NCI-H82 (cell line): Measurements from ENCODE around the gene PHRF1.

ENCODE experiments used
- DNase-seq: peaks from one replicate; lab custom pipeline; 2025; lab: John Stamatoyannopoulos, UW

The PHRF1 gene, protein sequence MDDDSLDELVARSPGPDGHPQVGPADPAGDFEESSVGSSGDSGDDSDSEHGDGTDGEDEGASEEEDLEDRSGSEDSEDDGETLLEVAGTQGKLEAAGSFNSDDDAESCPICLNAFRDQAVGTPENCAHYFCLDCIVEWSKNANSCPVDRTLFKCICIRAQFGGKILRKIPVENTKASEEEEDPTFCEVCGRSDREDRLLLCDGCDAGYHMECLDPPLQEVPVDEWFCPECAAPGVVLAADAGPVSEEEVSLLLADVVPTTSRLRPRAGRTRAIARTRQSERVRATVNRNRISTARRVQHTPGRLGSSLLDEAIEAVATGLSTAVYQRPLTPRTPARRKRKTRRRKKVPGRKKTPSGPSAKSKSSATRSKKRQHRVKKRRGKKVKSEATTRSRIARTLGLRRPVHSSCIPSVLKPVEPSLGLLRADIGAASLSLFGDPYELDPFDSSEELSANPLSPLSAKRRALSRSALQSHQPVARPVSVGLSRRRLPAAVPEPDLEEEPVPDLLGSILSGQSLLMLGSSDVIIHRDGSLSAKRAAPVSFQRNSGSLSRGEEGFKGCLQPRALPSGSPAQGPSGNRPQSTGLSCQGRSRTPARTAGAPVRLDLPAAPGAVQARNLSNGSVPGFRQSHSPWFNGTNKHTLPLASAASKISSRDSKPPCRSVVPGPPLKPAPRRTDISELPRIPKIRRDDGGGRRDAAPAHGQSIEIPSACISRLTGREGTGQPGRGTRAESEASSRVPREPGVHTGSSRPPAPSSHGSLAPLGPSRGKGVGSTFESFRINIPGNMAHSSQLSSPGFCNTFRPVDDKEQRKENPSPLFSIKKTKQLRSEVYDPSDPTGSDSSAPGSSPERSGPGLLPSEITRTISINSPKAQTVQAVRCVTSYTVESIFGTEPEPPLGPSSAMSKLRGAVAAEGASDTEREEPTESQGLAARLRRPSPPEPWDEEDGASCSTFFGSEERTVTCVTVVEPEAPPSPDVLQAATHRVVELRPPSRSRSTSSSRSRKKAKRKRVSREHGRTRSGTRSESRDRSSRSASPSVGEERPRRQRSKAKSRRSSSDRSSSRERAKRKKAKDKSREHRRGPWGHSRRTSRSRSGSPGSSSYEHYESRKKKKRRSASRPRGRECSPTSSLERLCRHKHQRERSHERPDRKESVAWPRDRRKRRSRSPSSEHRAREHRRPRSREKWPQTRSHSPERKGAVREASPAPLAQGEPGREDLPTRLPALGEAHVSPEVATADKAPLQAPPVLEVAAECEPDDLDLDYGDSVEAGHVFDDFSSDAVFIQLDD (N-terminal part only)

DNA sequence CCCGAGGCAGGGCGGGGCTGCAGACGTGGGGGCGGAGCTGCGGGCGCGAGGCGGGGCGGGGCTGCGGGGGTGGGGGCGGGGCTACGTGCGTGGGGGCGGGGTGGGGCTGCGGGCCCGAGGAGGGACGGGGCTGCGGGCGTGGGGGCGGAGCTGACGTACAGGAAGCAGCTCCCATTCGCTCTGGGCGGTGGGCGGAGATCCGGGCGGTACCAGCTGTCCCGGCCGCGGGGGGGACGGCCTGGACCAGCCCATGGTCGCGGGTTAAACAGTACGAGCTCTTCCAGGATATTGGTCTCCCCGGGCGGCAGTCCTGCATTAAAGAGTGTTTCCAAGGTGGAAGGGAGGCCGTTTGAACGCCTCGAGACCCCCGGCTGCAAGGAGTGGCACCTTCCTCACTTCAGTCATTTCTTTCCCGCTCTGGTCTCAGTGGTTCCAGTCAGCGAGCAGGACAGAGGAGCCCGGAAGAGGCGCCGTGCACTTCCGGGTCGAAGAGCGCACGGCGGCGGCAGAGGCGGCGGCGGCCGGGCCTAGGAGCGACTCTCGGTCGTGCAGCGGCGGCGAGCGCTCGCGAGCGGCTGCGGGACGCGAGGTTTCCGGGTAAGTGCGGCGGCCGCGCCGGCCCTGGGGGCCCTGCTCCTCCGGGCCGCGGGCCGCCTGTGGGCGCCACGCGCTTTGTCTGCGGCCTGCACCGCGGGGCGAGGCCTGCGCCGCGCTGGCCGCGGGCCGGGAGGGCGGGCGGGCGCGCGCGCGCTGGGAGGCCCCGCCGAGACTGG, at the start of gene PHRF1:
PHRF1 (plus strand) TSS at position 475 of the 773 bp plus-strand sequence. CDS start 5,043 bp downstream, outside the sequence.
- DNase-seq, result peak; percentile 92

DNA sequence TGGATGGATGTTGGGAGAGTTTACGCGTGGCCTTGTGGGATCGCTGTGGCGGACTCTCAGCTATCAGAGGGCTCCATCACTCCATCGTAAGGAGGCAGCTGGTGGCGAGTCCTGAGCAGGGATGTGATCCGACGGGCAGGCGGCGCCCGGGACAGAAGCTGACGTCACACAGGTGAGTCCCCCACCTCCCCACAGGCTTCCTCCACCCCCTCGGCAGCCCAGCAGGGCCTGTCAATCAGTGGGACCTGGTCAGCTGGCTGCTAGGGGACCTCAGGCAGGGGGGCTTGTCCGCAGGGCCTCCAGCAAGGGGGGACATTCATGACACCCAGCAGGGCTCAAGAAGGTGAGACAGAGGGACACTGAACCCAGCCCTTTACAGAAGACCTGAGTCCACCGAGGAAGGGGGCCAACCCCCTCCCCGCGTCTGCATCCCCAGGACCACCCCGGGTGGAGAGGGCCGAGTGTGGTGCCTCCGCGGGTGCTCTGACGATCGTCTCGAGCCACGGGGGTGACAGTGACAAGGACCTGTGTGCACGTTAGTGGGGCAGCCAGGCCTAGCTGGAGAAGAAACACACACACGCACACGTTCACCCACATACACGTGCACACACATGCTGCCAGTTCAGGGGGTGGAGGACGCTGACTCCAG, 48.0 kb upstream of the PHRF1 start:
- no peak for DNase-seq

DNA sequence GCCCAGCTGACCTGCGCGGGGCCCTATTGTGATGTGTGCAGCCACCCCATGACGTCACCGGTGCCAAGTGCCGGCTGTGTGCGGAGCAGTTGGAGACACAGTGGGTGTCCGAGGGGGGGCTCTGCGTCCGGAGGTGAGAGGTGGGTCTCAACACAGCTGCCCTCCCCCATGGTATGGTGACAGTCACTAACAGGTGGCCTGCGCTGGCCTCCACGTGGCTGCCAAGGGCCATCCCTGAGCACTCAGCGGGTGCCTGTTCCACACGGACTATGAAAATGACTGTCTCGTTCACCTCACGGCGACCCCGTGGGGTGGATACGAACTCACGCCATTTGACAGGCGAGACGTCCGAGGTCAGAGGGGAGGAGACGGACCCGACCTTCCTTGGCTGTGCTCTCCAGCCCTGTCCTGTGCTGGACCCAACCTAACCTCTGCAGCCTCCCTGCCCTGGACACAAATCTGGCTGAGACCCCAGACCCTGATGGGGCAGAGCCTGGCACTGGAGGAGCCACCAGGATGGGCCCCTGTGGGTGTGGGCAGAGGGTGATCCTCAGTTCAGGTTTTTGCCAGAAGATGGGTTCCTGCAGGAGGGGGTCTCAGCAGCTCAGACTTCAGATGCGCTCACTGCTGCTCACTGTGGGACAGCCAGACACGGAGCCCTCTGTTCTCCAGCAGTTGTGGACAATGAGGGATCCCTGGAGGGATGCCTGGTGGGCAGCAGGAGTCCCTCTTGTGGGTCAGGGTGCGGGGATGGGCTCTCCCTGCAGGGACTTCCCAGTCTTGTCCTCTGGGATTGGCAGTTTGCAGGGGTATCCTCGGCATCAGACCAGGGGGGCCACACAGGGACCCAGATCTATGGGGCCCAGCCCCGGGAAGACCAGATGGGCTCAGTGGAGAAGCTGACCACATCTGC, 47.2 kb upstream of the PHRF1 start:
- no peak for DNase-seq

DNA sequence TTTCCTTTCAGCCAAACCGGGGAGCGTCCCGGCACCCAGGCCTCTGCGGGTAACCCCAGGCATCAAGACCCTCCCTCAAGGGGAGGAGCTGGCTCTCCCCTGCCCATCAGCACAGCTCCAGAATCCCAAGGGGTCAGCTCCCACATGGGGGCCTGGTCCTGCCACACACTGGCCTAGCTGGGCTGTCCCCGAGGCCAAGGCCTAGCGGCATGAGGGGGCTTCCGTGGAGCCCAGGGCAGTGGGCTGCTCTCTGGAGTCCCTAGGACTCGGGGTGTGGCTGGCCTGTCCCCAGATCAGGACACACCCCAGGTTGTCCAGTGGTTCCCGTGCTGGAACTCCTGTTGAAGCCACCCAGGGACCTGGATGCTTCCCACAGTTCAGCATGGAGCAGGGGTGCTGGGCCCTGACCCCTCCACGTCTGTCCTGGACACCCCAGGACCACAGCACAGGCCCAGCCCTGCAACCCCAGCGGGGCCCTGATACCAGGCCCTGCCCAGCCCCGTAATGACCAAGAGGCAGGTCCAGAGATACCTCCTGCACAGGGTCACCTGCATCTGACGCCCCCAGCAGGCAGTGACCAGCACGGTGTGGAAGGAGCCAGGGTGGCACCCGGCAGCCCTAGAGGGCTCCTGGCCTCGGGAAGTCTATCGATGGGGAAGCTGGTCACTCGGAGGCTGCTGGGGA, 46.4 kb upstream of the PHRF1 start:
- no peak for DNase-seq

DNA sequence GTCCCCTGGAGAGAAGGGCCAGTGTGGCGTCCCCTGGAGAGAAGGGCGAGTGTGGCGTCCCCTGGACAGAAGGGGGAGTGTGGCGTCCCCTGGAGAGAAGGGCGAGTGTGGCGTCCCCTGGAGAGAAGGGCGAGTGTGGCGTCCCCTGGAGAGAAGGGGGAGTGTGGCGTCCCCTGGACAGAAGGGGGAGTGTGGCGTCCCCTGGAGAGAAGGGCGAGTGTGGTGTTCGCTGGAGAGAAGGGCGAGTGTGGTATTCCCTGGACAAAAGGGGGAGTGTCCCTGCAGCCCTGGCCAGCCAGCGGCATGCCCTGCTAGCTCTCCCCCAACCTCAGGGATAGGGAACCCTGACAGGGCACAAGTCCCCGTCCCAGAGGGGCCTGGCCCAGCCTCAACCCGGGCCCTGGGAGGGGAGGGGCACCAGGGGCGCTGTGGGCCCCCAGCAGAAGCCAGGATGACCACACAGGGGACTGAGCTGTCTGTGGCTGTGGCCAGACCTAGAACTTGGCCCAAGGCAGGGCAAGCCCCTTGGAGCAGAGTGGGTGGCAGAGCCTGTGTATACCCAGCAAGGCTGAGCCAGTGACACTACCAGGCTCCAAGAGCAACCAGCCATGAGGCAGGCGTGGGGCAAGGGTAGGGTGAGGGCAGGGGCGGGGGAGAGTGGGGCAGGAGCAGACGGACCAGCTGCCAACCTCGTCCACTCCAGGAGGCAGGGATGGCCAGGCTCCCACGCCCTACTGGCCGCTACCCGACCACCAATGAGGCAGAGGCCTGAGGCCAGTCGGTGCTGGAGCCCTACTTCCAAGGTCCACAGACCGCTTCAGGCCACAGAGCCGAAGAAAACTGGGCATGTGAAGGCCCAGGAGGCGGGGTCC, 45.1 kb upstream of the PHRF1 start:
- DNase-seq, result no peak

DNA sequence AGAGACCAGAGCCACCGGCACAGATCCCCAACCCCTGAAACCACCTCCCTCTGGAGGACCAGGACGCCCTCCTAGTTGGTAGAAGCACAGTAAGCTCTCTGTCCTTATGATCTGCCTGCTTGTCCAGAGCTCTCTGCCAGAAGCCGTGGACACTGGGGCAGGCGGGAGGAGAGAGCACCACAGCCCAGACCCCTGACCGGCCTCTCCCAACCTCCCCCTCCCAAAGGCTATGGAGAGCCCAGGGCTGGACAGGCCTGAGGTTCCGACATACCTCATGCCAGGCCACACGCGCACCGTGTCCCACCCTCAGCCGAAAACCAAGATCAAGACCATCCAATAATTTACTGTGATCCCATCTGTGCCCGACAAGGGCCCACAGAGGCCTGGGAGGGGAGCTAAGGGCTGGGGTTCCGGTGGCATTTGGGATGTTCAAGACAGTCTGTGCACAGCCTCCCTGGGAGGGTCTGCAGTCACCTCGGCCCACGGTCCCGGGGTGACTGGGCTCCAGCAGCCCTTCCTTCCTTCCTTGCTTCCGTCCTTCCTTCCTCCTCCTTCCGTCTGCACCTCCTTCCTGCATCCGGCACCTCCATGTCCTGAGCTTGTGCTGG, 44.2 kb upstream of the PHRF1 start:
- DNase-seq, result no peak

DNA sequence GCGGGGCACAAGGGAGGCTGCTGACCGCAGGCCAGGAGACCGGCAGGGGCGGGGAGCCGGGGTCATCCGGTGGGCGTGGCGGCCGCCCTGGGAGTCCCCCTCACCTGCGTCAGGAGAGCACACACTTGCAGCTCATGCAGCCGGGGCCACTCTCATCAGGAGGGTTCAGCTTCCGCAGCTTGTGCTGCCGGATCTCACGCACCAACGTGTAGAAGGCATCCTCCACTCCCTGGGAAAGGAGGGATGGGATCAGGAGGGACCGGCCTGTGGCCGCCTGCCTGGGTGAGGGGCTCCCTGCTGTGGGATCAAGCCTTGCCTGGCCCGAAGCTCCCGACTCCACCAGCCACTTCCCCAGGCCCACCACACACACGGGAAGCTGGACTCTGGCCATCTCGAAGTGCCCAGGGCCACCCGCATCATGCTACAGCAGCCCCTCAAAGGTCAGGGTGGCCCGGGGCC, 43.7 kb upstream of the PHRF1 start:
- no peak for DNase-seq

DNA sequence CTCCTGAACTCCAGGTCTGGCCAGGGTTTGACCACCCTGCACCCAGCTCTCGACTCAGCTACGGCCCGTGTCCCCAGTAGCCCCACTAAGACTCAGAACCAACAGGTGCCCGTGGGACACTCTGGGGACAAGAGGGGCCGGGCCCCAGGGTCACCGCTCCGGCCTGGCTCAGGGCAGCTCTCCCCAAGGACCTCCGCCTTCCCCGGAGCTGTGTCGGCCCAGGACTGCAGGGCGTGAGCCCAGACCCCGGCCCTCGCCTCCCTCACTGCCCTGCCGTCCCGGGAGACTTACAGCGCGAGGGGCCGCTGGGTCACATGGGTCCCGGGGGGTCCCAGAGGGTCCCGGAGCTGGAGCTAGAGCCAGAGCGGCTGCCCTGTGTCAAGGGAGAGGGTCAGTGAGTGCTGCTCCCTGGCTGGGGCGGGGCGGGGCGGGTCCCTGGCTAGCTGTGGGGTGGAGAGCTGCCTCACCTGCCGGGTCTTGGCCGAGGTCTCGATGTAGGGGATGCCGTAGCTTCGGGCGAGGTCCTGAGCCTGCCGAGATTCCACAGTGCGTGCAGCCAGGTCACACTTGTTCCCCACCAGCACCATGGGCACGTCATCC, 43.2 kb upstream of the PHRF1 start:
- no peak for DNase-seq

DNA sequence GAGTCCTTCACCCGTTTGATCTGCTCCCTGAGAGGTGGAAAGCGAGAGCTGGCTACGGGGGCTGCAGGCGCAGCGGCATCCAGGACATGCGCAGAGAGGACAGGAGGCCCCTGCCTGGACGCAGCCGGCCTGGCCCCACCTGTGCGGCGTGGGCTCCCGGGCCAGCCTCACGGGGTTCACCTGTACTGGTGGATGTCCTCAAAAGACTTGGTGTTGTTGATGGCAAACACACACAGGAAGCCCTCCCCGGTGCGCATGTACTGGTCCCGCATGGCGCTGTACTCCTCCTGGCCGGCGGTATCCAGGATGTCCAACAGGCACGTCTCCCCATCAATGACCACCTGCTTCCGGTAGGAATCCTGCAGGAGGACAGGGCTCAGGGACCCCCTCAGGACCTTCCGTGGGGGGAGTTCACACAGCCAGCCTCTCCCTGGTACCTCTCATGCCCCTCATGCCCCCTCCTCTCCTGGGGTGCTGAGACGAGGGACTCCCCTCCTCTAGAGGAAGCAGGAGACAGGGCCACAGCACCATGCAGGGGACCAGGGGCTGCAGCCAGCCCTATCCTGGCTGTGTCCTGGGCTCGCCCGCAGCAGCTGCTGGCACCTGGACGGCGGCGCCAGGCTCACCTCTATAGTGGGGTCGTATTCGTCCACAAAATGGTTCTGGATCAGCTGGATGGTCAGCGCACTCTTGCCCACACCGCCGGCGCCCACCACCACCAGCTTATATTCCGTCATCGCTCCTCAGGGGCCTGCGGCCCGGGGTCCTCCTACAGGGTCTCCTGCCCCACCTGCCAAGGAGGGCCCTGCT, 42.5 kb upstream of the PHRF1 start:
- DNase-seq, result no peak

DNA sequence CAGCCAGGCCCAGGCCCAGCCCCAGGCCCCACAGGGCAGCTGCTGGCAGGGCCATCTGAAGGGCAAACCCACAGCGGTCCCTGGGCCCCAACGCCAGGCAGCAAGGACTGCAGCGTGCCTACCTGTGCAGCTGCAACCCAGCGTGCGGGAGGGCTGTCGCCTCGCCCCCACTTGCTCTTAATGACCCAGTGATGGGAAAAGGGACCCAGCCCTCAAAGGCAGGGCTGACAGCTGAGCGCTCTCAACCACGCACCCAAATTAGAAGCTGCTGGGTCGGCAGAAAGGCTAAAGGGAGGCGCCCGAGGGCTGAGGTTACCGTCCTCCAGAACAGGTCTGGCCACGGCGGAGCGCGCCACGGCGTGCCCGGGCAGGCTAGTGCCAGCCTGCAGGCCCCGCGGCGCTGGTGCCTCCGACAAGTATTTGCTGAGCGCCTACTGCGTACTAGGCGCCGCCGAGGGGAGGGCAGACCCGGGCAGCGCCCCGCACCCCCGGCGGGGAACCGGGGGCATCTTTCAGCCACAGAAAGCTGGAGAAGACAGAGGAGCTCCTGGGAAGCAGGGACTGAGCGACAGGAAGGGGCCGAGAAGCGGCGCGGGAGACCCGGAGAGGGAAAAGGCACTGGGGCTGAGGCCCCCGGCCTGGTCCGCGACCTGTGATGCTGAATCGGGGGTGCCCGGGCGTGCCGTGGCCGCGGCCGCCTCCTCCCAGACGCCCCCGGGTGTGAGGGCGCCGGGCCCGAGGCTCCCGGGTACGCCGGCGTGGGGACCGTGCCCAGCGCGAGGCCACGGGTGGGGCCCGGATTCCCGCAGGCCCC, 41.7 kb upstream of the PHRF1 start:
- no peak for DNase-seq

DNA sequence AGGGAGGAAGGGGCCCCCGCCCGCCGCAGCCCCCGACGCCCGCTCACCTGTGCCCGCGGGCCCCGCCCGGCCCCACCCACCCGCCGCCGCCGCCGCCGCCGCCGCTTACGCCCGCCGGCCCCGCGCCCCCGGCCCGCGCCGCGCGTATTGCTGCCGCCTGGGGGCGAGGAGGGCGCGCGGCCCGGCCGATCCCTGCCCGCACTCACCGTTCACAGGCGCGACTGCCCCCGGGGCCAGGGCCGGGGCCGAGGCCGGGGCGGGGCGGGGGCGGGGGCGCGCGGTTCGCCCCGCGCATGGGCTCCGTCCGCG, 41.1 kb upstream of the PHRF1 start:
- no peak for DNase-seq

DNA sequence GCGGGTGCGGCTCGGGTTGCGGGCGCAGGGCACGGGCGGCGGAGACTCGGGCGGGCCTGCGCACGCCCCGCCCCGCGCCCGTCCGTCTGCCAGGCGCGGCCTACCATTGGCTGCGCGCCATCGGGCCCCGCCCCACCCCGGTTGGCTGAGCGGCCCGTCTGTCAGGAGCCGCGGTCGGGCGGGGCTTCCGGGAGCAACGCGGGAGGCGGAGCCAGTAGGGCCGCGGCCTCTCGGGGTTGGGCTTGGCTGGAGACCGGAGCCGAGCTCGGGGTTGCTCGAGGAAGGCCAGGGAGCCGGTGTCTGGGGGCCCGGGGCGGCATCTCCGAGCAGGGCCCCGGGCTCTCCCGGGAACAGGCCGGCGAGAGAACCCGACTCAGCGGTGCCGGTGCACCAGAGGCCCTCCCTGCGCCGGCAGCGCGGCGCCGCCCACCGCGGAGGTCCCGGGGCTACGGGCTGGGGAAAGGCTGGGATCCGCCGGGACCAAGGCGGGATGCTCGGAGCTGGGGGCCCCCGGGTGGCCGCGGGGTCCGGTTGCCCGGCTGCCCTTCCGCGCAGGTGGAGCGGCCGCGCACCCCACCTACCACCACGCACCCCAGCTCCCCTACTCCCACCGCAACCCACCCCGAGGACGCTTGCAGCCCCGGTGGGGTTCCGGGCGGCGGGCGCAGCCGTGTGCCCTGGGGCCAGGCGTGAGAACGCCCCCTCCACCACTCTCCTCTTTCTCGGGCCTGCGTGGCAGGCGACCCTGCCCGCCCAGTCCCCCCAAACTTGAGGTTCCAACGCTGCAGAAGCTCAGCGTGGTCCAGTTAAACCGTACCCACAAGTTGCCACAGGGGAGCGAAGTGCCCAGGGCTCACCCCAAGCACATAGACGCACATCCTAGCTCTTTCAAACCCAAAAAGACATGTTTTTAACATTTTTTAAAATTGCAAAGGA, 40.5 kb upstream of the PHRF1 start, which contains the start of gene HRAS:
HRAS (minus strand) TSS at position 58 of the 936 bp plus-strand sequence.
- DNase-seq, result peak; percentile 93

DNA sequence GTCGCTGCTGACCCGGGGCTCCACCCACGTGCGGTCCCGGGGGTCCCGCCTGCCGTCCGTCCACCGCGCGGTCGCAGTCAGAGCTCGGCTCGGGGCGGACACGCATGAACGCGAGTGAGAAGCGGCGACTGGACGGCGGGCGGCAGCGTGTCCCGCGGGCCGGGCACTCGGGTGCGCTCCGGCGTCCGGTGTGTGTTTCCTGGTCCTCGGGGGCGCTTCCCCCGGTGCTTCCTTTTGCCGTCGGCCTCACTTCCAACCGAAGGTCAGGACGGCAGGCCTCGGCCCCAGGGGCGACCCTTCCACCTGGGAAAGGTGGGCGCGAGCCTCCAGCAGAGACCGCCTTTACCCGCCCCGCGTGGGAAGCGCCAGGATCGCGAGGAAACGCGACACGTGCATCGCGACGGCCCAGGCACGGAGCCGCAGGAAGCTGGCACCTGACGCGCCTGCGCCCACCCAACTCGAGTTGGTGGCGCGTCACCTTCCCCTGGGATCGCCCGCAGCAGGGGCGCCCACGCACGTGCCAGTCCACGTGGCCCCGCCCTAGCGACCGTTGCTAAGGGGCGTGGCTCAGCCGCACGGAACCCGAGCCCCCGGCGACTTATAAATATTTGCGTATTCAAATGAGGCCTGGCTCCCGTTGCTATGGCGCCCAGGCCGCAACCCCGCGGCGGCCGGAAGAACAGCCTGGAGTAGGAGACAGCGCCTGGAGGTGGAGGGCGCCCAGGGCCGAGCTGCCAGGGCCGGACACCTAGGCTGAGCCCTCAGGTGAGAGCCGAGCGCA, 39.2 kb upstream of the PHRF1 start, which contains the start of gene LRRC56:
LRRC56 (plus strand) TSS at position 687 of the 781 bp plus-strand sequence. CDS start 3,158 bp downstream, outside the sequence.
- peak; percentile 94 for DNase-seq
